ENCODE data around the gene GJD3. TPM values are rescaled to one million over a fixed set of nuclear protein-coding genes. Genes with fewer than 3 reads are reported as not detected.

Gene GJD3
- total RNA-seq, 2 donors from 2014 or later, result 0.40 to 0.85 TPM

- TF ChIP-seq, protein P1, sequence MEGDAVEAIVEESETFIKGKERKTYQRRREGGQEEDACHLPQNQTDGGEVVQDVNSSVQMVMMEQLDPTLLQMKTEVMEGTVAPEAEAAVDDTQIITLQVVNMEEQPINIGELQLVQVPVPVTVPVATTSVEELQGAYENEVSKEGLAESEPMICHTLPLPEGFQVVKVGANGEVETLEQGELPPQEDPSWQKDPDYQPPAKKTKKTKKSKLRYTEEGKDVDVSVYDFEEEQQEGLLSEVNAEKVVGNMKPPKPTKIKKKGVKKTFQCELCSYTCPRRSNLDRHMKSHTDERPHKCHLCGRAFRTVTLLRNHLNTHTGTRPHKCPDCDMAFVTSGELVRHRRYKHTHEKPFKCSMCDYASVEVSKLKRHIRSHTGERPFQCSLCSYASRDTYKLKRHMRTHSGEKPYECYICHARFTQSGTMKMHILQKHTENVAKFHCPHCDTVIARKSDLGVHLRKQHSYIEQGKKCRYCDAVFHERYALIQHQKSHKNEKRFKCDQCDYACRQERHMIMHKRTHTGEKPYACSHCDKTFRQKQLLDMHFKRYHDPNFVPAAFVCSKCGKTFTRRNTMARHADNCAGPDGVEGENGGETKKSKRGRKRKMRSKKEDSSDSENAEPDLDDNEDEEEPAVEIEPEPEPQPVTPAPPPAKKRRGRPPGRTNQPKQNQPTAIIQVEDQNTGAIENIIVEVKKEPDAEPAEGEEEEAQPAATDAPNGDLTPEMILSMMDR (IDR thresholded peaks at IDR 0.05), result no peak
- H3K27ac ChIP-seq, result peak overlapping the region; percentile 96
- intact Hi-C loops (cut with DNase I), result no loop called here
- H3K9me3 ChIP-seq, result no peaks in the 10 kb centered on the region
- no peaks in the 10 kb centered on the region for H3K36me3 ChIP-seq
- peak overlapping the region; percentile 95 to 96 for H3K9ac ChIP-seq (ENCODE audit: low read depth in 2 of 2, low read length in 2 of 2)
- H3K27me3 ChIP-seq, result no peaks in the 10 kb centered on the region
- DNase-seq, result peak; percentile 56
- peaks cover 34% of the 10 kb centered on the region for H3K4me1 ChIP-seq
- peak overlapping the region; percentile 86 for H3K4me3 ChIP-seq
Measured at GRCh38 chr17:40343219-40344119, 21.1 kb downstream of the GJD3 start.

DNA sequence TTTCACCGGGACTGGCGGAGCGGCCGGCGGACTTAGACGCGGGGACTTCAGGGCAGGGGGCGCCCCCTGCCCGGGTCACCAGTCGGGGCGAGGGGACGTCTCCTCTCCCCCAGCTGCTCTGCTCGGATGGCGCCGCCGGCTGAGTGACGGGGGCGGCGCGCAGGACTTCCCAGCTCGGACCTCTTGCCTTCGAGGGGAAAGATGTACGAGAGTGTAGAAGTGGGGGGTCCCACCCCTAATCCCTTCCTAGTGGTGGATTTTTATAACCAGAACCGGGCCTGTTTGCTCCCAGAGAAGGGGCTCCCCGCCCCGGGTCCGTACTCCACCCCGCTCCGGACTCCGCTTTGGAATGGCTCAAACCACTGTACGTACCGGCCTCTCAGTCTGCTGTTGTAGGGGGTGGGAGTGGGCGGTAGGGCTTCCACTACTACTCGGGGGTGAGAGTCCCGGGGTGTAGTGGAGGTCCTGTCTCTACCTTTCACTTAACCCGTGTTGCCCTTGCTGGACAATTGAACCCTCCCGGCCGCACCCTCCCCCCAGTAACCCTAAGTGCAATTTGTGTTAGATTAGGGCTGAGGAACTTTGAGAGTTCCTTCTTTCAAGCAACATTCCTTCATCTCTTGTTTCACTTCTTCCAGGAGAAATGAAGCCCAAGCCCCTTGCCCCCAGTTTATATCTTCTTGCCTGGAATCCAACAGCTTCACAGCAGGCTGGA lies 21.9 kb downstream of the GJD3 start:
- intact Hi-C loops (cut with DNase I), result no loop called here
- peak overlapping the region; percentile 96 for H3K27ac ChIP-seq
- H3K4me1 ChIP-seq, result peaks cover 26% of the 10 kb centered on the region
- peak; percentile 56 for DNase-seq
- TF ChIP-seq, protein P1 (IDR thresholded peaks at IDR 0.05), result no peak
- H3K27me3 ChIP-seq, result no peaks in the 10 kb centered on the region
- H3K36me3 ChIP-seq, result no peaks in the 10 kb centered on the region
- H3K9ac ChIP-seq (ENCODE audit: low read depth in 2 of 2, low read length in 2 of 2), result peak overlapping the region; percentile 95 to 96
- H3K9me3 ChIP-seq, result no peaks in the 10 kb centered on the region
- peak overlapping the region; percentile 86 for H3K4me3 ChIP-seq

- no peaks in the 10 kb centered on the region for H3K9me3 ChIP-seq
- H3K4me1 ChIP-seq, result peaks cover 20% of the 10 kb centered on the region
- TF ChIP-seq, protein P1 (IDR thresholded peaks at IDR 0.05), result no peak
- H3K36me3 ChIP-seq, result no peaks in the 10 kb centered on the region
- no peaks in the 10 kb centered on the region for H3K27me3 ChIP-seq
- peak overlapping the region; percentile 95 to 96 for H3K9ac ChIP-seq (ENCODE audit: low read depth in 2 of 2, low read length in 2 of 2)
- H3K27ac ChIP-seq, result peak overlapping the region; percentile 96
- peak; percentile 93 for DNase-seq
- peak overlapping the region; percentile 86 for H3K4me3 ChIP-seq
- intact Hi-C loops (cut with DNase I), result no loop called here
Measured at GRCh38 chr17:40341808-40342503, 22.6 kb downstream of the GJD3 start.

DNA sequence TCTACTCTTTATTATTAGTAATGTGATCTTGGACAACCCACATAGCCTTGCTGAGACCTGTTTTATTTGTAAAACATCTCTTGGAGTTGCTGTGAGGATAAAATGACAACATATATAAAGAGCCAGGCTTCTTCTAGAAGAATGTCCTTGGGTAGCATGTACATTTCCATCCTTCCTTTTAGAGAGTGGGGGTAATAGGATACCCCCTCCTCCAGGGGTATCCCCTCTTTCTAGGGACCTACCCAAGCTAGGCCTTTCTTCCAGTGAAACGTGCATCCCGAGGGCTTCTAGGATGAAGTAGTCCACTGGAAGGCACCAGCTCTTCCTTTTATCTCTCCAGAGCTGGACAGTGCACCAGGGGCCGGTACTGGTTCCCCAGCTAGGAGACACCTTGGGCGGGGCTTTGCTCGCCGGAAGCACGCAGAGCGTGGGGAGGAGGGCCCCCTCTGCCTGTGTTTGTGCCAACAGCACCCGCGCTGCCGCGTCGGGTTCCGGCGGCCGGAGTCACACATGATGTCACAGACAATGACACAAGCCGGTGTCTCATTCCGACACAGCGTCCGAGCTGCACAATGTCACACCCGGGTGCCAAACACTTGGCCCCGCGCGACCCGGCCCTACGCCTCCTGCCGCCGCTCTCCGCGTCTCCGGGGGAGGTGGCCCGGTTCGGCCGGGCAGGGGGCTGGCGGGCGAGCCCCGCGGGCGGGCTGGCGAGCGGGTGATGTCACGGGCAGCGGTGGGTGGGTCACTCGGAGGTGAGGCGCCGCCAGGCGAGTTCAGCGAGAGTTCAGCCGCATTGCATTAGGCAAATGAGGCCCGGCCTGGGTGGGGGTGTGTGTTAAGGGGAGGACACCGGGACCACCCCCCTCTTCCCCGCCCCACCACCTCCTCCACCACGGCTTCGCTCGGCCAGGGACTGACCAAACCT lies 23.4 kb downstream of the GJD3 start:
- Histone ChIP-seq H3K9ac (ENCODE audit: low read depth in 2 of 2, low read length in 2 of 2) (peak overlapping the region; percentile 74 to 96), H3K27ac (peak overlapping the region; percentile 96), H3K4me3 (peak overlapping the region; percentile 86), H3K4me1 (peaks cover 12% of the 10 kb centered on the region), H3K36me3 (no peaks in the 10 kb centered on the region), H3K9me3 (no peaks in the 10 kb centered on the region), H3K27me3 (no peaks in the 10 kb centered on the region)
- intact Hi-C loops (cut with DNase I), result no loop called here
- TF ChIP-seq, protein P1 (IDR thresholded peaks at IDR 0.05), result no peak
- DNase-seq, result peak; percentile 92
